ENCODE results near the gene CYB561D1. TPM values are rescaled to one million over a fixed set of nuclear protein-coding genes. Genes with fewer than 3 reads are reported as not detected.

Gene CYB561D1
- total RNA-seq, 2 experiments from 2014 or later = 12.0 to 15.0 TPM

DNA sequence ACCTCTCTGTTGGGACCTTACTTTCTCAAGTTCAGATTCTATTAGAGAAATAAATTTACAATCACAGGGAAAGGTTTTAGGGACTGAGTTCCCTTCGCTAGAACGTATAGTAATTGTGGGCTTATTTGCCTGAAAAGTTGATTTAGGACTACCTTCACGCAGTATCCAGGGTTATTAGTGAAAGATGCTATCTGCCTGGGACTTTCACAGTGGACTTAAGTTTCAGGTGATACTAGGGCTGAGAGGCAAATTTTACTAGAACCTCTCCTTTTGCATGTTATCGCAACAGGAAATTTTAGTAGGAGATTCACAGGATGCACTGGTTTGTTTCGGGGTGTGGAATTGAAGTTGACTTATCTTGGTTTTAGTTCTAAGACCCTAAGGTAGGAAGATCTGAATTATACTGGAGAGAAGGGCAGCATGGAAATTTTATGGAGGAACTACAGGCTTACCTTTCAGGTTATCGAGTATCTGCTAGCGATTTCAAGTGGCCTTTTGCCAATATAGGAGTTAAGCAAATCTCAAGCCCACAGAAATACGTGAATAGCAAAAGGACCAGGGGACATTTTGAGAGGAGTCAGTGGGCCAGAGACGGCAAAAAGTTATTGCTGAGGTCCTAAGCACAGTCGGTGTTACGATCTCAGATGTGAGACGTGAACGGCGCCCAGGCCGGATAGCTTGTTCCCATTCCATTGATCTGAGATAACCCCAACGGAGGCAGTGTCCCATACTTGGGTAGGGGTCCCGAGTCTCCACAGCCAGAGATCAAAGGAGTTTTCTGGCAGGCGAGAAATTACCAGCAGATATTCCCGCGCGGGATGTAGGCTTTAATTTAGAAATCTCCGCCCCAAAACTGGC is 53.8 kb downstream of the CYB561D1 start:
- no peak for ATAC-seq (ENCODE audit: poor library complexity)
- peaks cover 53% of the 10 kb centered on the region for H3K4me1 Mint-ChIP-seq (ENCODE audit: low read depth)
- no peaks in the 10 kb centered on the region for H3K27me3 Mint-ChIP-seq
- ChIA-PET POLR2A (interaction anchor here (0.7 to 2.8 kb wide), 45 partner anchors 9 to 856 kb away, joined by 3 to 52 read pairs (median 6); partner anchors contain the start of genes AHCYL1, AMIGO1, AMPD2 and ATXN7L2), CTCF (interaction anchor here (1.0 to 2.7 kb wide), 9 partner anchors 15 to 437 kb away, joined by 4 to 21 read pairs (median 9); partner anchors contain the start of genes AHCYL1, ATXN7L2 and CYB561D1)
- peak overlapping the region; percentile 87 to 92 for H3K27ac ChIP-seq (ENCODE audit: low read depth in 1 of 2, low read length in 2 of 2)
- intact Hi-C loops (cut with DNase I, micrococcal nuclease) = loop anchor here (1.0 to 5.0 kb wide), 5 partner anchors 74 to 437 kb away; partner anchors contain the start of genes AHCYL1 (in 1 of the 2), GSTM1 (in 1 of the 2) and PSMA5 (in 1 of the 2)
- H3K27ac Mint-ChIP-seq = peak overlapping the region; percentile 97
- TF ChIP-seq, protein P1, sequence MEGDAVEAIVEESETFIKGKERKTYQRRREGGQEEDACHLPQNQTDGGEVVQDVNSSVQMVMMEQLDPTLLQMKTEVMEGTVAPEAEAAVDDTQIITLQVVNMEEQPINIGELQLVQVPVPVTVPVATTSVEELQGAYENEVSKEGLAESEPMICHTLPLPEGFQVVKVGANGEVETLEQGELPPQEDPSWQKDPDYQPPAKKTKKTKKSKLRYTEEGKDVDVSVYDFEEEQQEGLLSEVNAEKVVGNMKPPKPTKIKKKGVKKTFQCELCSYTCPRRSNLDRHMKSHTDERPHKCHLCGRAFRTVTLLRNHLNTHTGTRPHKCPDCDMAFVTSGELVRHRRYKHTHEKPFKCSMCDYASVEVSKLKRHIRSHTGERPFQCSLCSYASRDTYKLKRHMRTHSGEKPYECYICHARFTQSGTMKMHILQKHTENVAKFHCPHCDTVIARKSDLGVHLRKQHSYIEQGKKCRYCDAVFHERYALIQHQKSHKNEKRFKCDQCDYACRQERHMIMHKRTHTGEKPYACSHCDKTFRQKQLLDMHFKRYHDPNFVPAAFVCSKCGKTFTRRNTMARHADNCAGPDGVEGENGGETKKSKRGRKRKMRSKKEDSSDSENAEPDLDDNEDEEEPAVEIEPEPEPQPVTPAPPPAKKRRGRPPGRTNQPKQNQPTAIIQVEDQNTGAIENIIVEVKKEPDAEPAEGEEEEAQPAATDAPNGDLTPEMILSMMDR (IDR thresholded peaks at IDR 0.05) = no peak
- peak overlapping the region; percentile 99 for H3K4me3 Mint-ChIP-seq
- peak overlapping the region; percentile 73 for H3K4me3 ChIP-seq (ENCODE audit: low read length)
- H3K27me3 ChIP-seq (ENCODE audit: control insufficient read depth in 1 of 2, insufficient read depth in 2 of 2, low read length in 2 of 2) = no peaks in the 10 kb centered on the region
- no peaks in the 10 kb centered on the region for H3K9me3 ChIP-seq (ENCODE audit: control insufficient read depth in 1 of 2, insufficient read depth in 1 of 2, low read length in 2 of 2)
- H3K9me3 Mint-ChIP-seq = no peaks in the 10 kb centered on the region
- H3K4me1 ChIP-seq (ENCODE audit: insufficient read depth, low read length) = peaks cover 21% of the 10 kb centered on the region
- H3K36me3 Mint-ChIP-seq (ENCODE audit: low read depth) = peaks cover 22% of the 10 kb centered on the region
- DNase-seq = peak in 4 of 14 experiments; percentile 25 to 57 (median 40)
- H3K36me3 ChIP-seq (ENCODE audit: insufficient read depth, low read length) = no peaks in the 10 kb centered on the region

GRCh38 chr1:109548321-109549267 is 54.7 kb downstream of the CYB561D1 start, which contains the start of gene GNAI3:
TSS of gene GNAI3 (plus strand) at chr1:109548615. CDS start at chr1:109548721, 106 bp downstream.
- H3K4me3 Mint-ChIP-seq = peak within 1 kb of the TSS; percentile 99
- peaks cover 57% of the 10 kb centered on the region for H3K4me1 Mint-ChIP-seq (ENCODE audit: low read depth)
- H3K9me3 Mint-ChIP-seq = no peaks in the 10 kb centered on the region
- H3K4me3 ChIP-seq (ENCODE audit: low read length) = peak within 1 kb of the TSS; percentile 73
- CTCF ChIA-PET = interaction anchor here (0.6 to 2.7 kb wide), 11 partner anchors 13 to 436 kb away, joined by 3 to 17 read pairs (median 5); partner anchors contain the start of genes AHCYL1, AMPD2, ATXN7L2 and CYB561D1
- H3K27me3 ChIP-seq (ENCODE audit: control insufficient read depth in 1 of 2, insufficient read depth in 2 of 2, low read length in 2 of 2) = no peaks in the 10 kb centered on the region
- POLR2A ChIA-PET = interaction anchor here (0.6 to 2.8 kb wide), 49 partner anchors 10 to 857 kb away, joined by 3 to 52 read pairs (median 5); partner anchors contain the start of genes AHCYL1, AMIGO1, AMPD2 and ATXN7L2
- peak within 1 kb of the TSS; percentile 87 to 92 for H3K27ac ChIP-seq (ENCODE audit: low read depth in 1 of 2, low read length in 2 of 2)
- ATAC-seq (ENCODE audit: poor library complexity) (peak; percentile 90), DNase-seq (peak; percentile 91 to 98 (median 95))
- no peaks in the 10 kb centered on the region for H3K36me3 ChIP-seq (ENCODE audit: insufficient read depth, low read length)
- no peaks in the 10 kb centered on the region for H3K9me3 ChIP-seq (ENCODE audit: control insufficient read depth in 1 of 2, insufficient read depth in 1 of 2, low read length in 2 of 2)
- intact Hi-C loops (cut with DNase I, micrococcal nuclease) = loop anchor here (1.0 to 5.0 kb wide), 3 partner anchors 73 to 121 kb away; partner anchors contain the start of gene PSMA5 (in 1 of the 2)
- peak within 1 kb of the TSS; percentile 97 for H3K27ac Mint-ChIP-seq
- H3K36me3 Mint-ChIP-seq (ENCODE audit: low read depth) = peaks cover 22% of the 10 kb centered on the region
- TF ChIP-seq, protein P1 (IDR thresholded peaks at IDR 0.05) = no peak
- H3K4me1 ChIP-seq (ENCODE audit: insufficient read depth, low read length) = peaks cover 21% of the 10 kb centered on the region
- H3K27me3 Mint-ChIP-seq = no peaks in the 10 kb centered on the region

Other genes starting within 250 kb of the CYB561D1 start
- 1 to 10 TPM; 3.6 TPM for gene CELSR2, start 244.6 kb upstream of the CYB561D1 start, total RNA-seq
- gene PSRC1, start 210.9 kb upstream of the CYB561D1 start, total RNA-seq = under 1 TPM; 0.22 to 0.91 TPM
- gene MYBPHL, start 187.1 kb upstream of the CYB561D1 start, total RNA-seq = not detected
- gene SORT1, start 96.2 kb upstream of the CYB561D1 start, total RNA-seq = under 1 TPM; 0.22 to 0.73 TPM
- 10 to 100 TPM; 29.8 to 33.8 TPM for gene PSMA5, start 67.6 kb upstream of the CYB561D1 start, total RNA-seq
- gene SYPL2, start 27.5 kb upstream of the CYB561D1 start, total RNA-seq = not detected
- gene ATXN7L2, start 10.2 kb upstream of the CYB561D1 start, total RNA-seq = 10 to 100 TPM; 11.8 to 13.1 TPM
- 10 to 100 TPM; 16.9 TPM for gene AMIGO1, start 15.6 kb downstream of the CYB561D1 start, total RNA-seq
- gene GPR61, start 45.8 kb downstream of the CYB561D1 start, total RNA-seq = under 1 TPM; 0.53 to 0.85 TPM
- 1 to 10 TPM; 5.1 to 5.4 TPM for gene GNAI3, start 54.5 kb downstream of the CYB561D1 start, total RNA-seq
- gene GNAT2, start 125.5 kb downstream of the CYB561D1 start, total RNA-seq = not detected
- 100 to 1,000 TPM; 170 to 191 TPM for gene AMPD2, start 125.7 kb downstream of the CYB561D1 start, total RNA-seq
- 10 to 100 TPM; 17.7 to 20.7 TPM for gene GSTM4, start 162.0 kb downstream of the CYB561D1 start, total RNA-seq
- gene GSTM2, start 174.0 kb downstream of the CYB561D1 start, total RNA-seq = 100 to 1,000 TPM; 106 to 107 TPM
- 10 to 100 TPM; 31.9 to 36.2 TPM for gene GSTM1, start 193.7 kb downstream of the CYB561D1 start, total RNA-seq
- gene GSTM5, start 218.2 kb downstream of the CYB561D1 start, total RNA-seq = under 1 TPM; 0.20 to 0.36 TPM
- gene GSTM3, start 246.9 kb downstream of the CYB561D1 start, total RNA-seq = 10 to 100 TPM; 14.8 to 15.4 TPM